Stimulated activated naive CD8-positive, alpha-beta T cell treated with anti-CD3 and anti-CD28 coated beads, Interleukin-15, amount 100 ng/mL, for 72 hours (primary cell): ENCODE measurements around the gene SOX3.

Source experiments
- ATAC-seq: fragments of 150-1000 bp; cut with Tn5 transposase; 2 replicates; pipeline ENCODE4 v1.10.0; 2021; ENCODE audit warnings: mild to moderate bottlenecking, moderate library complexity
- DNase-seq, 2 donors: peaks; one replicate each; pipeline ENCODE4 v3.0.0; 2021 to 2022
- H3K27ac Mint-ChIP-seq, 2 donors: one replicate each; pipeline ENCODE4 v1.8.0; 2022; ENCODE audit warnings: mild to moderate bottlenecking in 2 of 2, mixed read lengths in 2 of 2, moderate library complexity in 2 of 2
- H3K27me3 Mint-ChIP-seq: one replicate; pipeline ENCODE4 v1.8.0; 2022; ENCODE audit warnings: mixed read lengths
- H3K4me1 Mint-ChIP-seq: one replicate; pipeline ENCODE4 v1.8.0; 2022; ENCODE audit warnings: mild to moderate bottlenecking, mixed read lengths
- H3K4me3 Mint-ChIP-seq, 2 donors: one replicate each; pipeline ENCODE4 v1.8.0; 2022; ENCODE audit warnings: mild to moderate bottlenecking in 2 of 2, mixed read lengths in 2 of 2, moderate library complexity in 1 of 2
- H3K9me3 Mint-ChIP-seq, 2 donors: one replicate each; pipeline ENCODE4 v1.8.0; 2022; ENCODE audit warnings: mixed read lengths in 2 of 2

The SOX3 gene

GRCh38 chrX:140503714-140504351 is 1.0 kb downstream of the SOX3 start:
- Mint-ChIP-seq H3K4me3 (peak overlapping the region in 1 of 2 donors; percentile 13), H3K27me3 (peaks cover 83% of the 10 kb centered on the region), H3K4me1 (peaks cover 14% of the 10 kb centered on the region), H3K27ac (no peak overlapping the region), H3K9me3 (no peaks in the 10 kb centered on the region)
- ATAC-seq (peak; percentile 35), DNase-seq (no peak)

- no peak for ATAC-seq
- peaks cover 14% of the 10 kb centered on the region for H3K4me1 Mint-ChIP-seq
- H3K27me3 Mint-ChIP-seq, result peaks cover 80% of the 10 kb centered on the region
- peak overlapping the region; percentile 21 to 54 for H3K4me3 Mint-ChIP-seq
- no peaks in the 10 kb centered on the region for H3K9me3 Mint-ChIP-seq
- DNase-seq, result no peak
- H3K27ac Mint-ChIP-seq, result no peak overlapping the region
Observed at GRCh38 chrX:140503238-140503601, 1.6 kb downstream of the SOX3 start.

- H3K9me3 Mint-ChIP-seq, result no peaks in the 10 kb centered on the region
- H3K4me1 Mint-ChIP-seq, result peaks cover 14% of the 10 kb centered on the region
- H3K4me3 Mint-ChIP-seq, result peak overlapping the region in 1 of 2 donors; percentile 54
- DNase-seq (no peak), ATAC-seq (no peak)
- H3K27me3 Mint-ChIP-seq, result peaks cover 74% of the 10 kb centered on the region
- H3K27ac Mint-ChIP-seq, result no peak overlapping the region
Observed at GRCh38 chrX:140502491-140503237, 2.2 kb downstream of the SOX3 start.

- H3K27me3 Mint-ChIP-seq, result peaks cover 68% of the 10 kb centered on the region
Observed at GRCh38 chrX:140501940-140502468, 2.9 kb downstream of the SOX3 start.

GRCh38 chrX:140501321-140501720 is 3.5 kb downstream of the SOX3 start:
- H3K4me3 Mint-ChIP-seq, result no peak overlapping the region
- ATAC-seq (no peak), DNase-seq (no peak)
- H3K9me3 Mint-ChIP-seq, result no peaks in the 10 kb centered on the region
- H3K27ac Mint-ChIP-seq, result no peak overlapping the region
- peaks cover 66% of the 10 kb centered on the region for H3K27me3 Mint-ChIP-seq
- peaks cover 12% of the 10 kb centered on the region for H3K4me1 Mint-ChIP-seq

More at GRCh38 chrX:140501940-140502468, 2.9 kb downstream of the SOX3 start:
- H3K4me1 Mint-ChIP-seq, result peaks cover 14% of the 10 kb centered on the region
- no peak overlapping the region for H3K4me3 Mint-ChIP-seq
- H3K9me3 Mint-ChIP-seq, result no peaks in the 10 kb centered on the region
- H3K27ac Mint-ChIP-seq, result no peak overlapping the region
- DNase-seq (no peak), ATAC-seq (no peak)

- ATAC-seq (no peak), DNase-seq (no peak)
- Mint-ChIP-seq H3K27ac (no peak overlapping the region), H3K4me3 (no peak overlapping the region), H3K9me3 (no peaks in the 10 kb centered on the region), H3K4me1 (peaks cover 9% of the 10 kb centered on the region), H3K27me3 (peaks cover 63% of the 10 kb centered on the region)
Observed at GRCh38 chrX:140500441-140500840, 4.4 kb downstream of the SOX3 start.

GRCh38 chrX:140495739-140496138 is 9.1 kb downstream of the SOX3 start:
- H3K4me3 Mint-ChIP-seq, result no peak overlapping the region
- H3K9me3 Mint-ChIP-seq, result no peaks in the 10 kb centered on the region
- ATAC-seq (no peak), DNase-seq (no peak)
- no peaks in the 10 kb centered on the region for H3K4me1 Mint-ChIP-seq
- H3K27ac Mint-ChIP-seq, result no peak overlapping the region
- H3K27me3 Mint-ChIP-seq, result peaks cover 28% of the 10 kb centered on the region

GRCh38 chrX:140492066-140492994 is 12.5 kb downstream of the SOX3 start:
- no peak for ATAC-seq
- H3K4me1 Mint-ChIP-seq, result no peaks in the 10 kb centered on the region
- H3K27ac Mint-ChIP-seq, result no peak overlapping the region
- DNase-seq, result no peak
- H3K4me3 Mint-ChIP-seq, result no peak overlapping the region
- no peaks in the 10 kb centered on the region for H3K9me3 Mint-ChIP-seq
- peaks cover 11% of the 10 kb centered on the region for H3K27me3 Mint-ChIP-seq

GRCh38 chrX:140480765-140481164 is 24.1 kb downstream of the SOX3 start:
- peaks cover 0 to 5% of the 10 kb centered on the region in 2 donors for H3K9me3 Mint-ChIP-seq
- H3K4me1 Mint-ChIP-seq, result no peaks in the 10 kb centered on the region
- DNase-seq (no peak), ATAC-seq (no peak)
- H3K27ac Mint-ChIP-seq, result no peak overlapping the region
- no peaks in the 10 kb centered on the region for H3K27me3 Mint-ChIP-seq
- H3K4me3 Mint-ChIP-seq, result no peak overlapping the region

GRCh38 chrX:140477987-140478386 is 26.9 kb downstream of the SOX3 start:
- ATAC-seq, result no peak
- no peak overlapping the region for H3K27ac Mint-ChIP-seq
- DNase-seq, result no peak
- H3K9me3 Mint-ChIP-seq, result peaks cover 5 to 8% of the 10 kb centered on the region in 2 donors
- no peak overlapping the region for H3K4me3 Mint-ChIP-seq
- no peaks in the 10 kb centered on the region for H3K27me3 Mint-ChIP-seq
- no peaks in the 10 kb centered on the region for H3K4me1 Mint-ChIP-seq

GRCh38 chrX:140475025-140475424 is 29.8 kb downstream of the SOX3 start:
- Mint-ChIP-seq H3K27me3 (no peaks in the 10 kb centered on the region), H3K4me1 (no peaks in the 10 kb centered on the region), H3K9me3 (peaks cover 5 to 8% of the 10 kb centered on the region in 2 donors), H3K4me3 (no peak overlapping the region), H3K27ac (no peak overlapping the region)
- ATAC-seq (no peak), DNase-seq (no peak)

GRCh38 chrX:140467211-140467610 is 37.7 kb downstream of the SOX3 start:
- H3K27ac Mint-ChIP-seq, result no peak overlapping the region
- DNase-seq (no peak), ATAC-seq (no peak)
- H3K27me3 Mint-ChIP-seq, result no peaks in the 10 kb centered on the region
- no peak overlapping the region for H3K4me3 Mint-ChIP-seq
- H3K9me3 Mint-ChIP-seq, result peaks cover 0 to 15% of the 10 kb centered on the region in 2 donors
- H3K4me1 Mint-ChIP-seq, result no peaks in the 10 kb centered on the region
